HepG2 (cell line): Measurements from ENCODE around the gene SGTB. TPM values are rescaled to one million over a fixed set of nuclear protein-coding genes. Genes with fewer than 3 reads are reported as not detected.

ENCODE experiments used
- BRCA1 ChIP-seq: sonication (generic); formaldehyde crosslinking; IDR thresholded peaks from 2 replicates; pipeline ENCODE4 v1.4.0; 2020; ENCODE audit warnings: missing genetic modification reagents
- CHD2 ChIP-seq: IDR thresholded peaks from 2 replicates; pipeline ENCODE4 v1.6.1; 2011; ENCODE audit warnings: low read depth, low read length, improper control_type of control experiment
- ETV6 ChIP-seq: sonication (generic); formaldehyde crosslinking; conservative IDR thresholded peaks from 2 replicates; pipeline ENCODE4 v1.4.0; 2020; ENCODE audit warnings: missing genetic modification reagents
- FOXK1 ChIP-seq: sonication (generic); formaldehyde crosslinking; IDR thresholded peaks from 2 replicates; pipeline ENCODE4 v1.4.0; 2020; ENCODE audit warnings: low read depth, missing genetic modification reagents, borderline replicate concordance
- GABPA ChIP-seq, 2 experiments: IDR thresholded peaks; 2 replicates each; pipeline ENCODE4 v1.6.1; 2011 to 2016; ENCODE audit warnings: low read depth in 2 of 2, low read length in 1 of 2, missing biosample characterization in 1 of 2, missing genetic modification characterization in 1 of 2
- HNRNPLL ChIP-seq: fragments of 200-400 bp; formaldehyde crosslinking; IDR thresholded peaks from 2 replicates; pipeline ENCODE4 v1.6.1; 2017; ENCODE audit warnings: mild to moderate bottlenecking, low read depth, low read length; ENCODE audit not compliant: poor library complexity, severe bottlenecking
- HOXA7 ChIP-seq: sonication (generic); formaldehyde crosslinking; IDR thresholded peaks from 2 replicates; pipeline ENCODE4 v1.8.1; 2022; ENCODE audit warnings: mild to moderate bottlenecking, missing genetic modification reagents, moderate library complexity
- PBX2 ChIP-seq: IDR thresholded peaks from 2 replicates; pipeline ENCODE4 v1.6.1; 2016; ENCODE audit warnings: control low read depth
- RFX3 ChIP-seq: IDR thresholded peaks from 2 replicates; pipeline ENCODE4 v1.6.1; 2016; ENCODE audit warnings: missing biosample characterization, missing genetic modification reagents
- RFXAP ChIP-seq: sonication (generic); formaldehyde crosslinking; IDR thresholded peaks from 2 replicates; pipeline ENCODE4 v1.4.0; 2020; ENCODE audit warnings: missing genetic modification reagents, borderline replicate concordance
- SMARCE1 ChIP-seq: fragments of 450-650 bp; IDR thresholded peaks from 2 replicates; pipeline ENCODE4 v1.6.1; 2017; ENCODE audit warnings: borderline replicate concordance
- SOX13 ChIP-seq, 3 experiments: fragments of 450-650 bp in 1 of 3; sonication (generic) in 1 of 3; formaldehyde crosslinking in 1 of 3; IDR thresholded peaks in 2 of 3; conservative IDR thresholded peaks in 1 of 3; 2 replicates each; pipeline versions ENCODE4 v1.5.0 to v1.6.1; 2016 to 2020; ENCODE audit warnings: antibody characterized with exemption in 1 of 3, mild to moderate bottlenecking in 1 of 3, missing compliant biosample characterization in 1 of 3, missing genetic modification reagents in 1 of 3, moderate library complexity in 1 of 3
- SP140L ChIP-seq: sonication (generic); formaldehyde crosslinking; IDR thresholded peaks from 2 replicates; pipeline ENCODE4 v1.4.0; 2020; ENCODE audit warnings: missing genetic modification reagents, borderline replicate concordance
- TBX2 ChIP-seq: sonication (generic); formaldehyde crosslinking; IDR thresholded peaks from 2 replicates; pipeline ENCODE4 v1.5.0; 2020; ENCODE audit warnings: missing genetic modification reagents, mild to moderate bottlenecking, borderline replicate concordance
- TERF1 ChIP-seq: sonication (generic); formaldehyde crosslinking; IDR thresholded peaks from 2 replicates; pipeline ENCODE4 v1.8.0; 2022; ENCODE audit warnings: mild to moderate bottlenecking, missing genetic modification reagents, moderate library complexity
- U2AF1 ChIP-seq: fragments of 200-400 bp; formaldehyde crosslinking; optimal IDR thresholded peaks from 2 replicates; pipeline ENCODE3; 2017; ENCODE audit warnings: mild to moderate bottlenecking, low read depth, low read length
- YEATS4 ChIP-seq: sonication (generic); formaldehyde crosslinking; IDR thresholded peaks from 2 replicates; pipeline ENCODE4 v1.4.0; 2020; ENCODE audit warnings: missing genetic modification reagents, borderline replicate concordance
- ZNF143 ChIP-seq: sonication (generic); formaldehyde crosslinking; IDR thresholded peaks from 2 replicates; pipeline ENCODE4 v1.4.0; 2020; ENCODE audit warnings: missing genetic modification reagents
- ZNF543 ChIP-seq: sonication (generic); formaldehyde crosslinking; IDR thresholded peaks from 2 replicates; pipeline ENCODE4 v1.4.0; 2020; ENCODE audit warnings: mild to moderate bottlenecking, missing genetic modification reagents
- ZNF660 ChIP-seq: sonication (generic); formaldehyde crosslinking; IDR thresholded peaks from 2 replicates; pipeline ENCODE4 v1.5.1; 2020; ENCODE audit warnings: mild to moderate bottlenecking, low read depth, missing genetic modification reagents, borderline replicate concordance
- ZNF749 ChIP-seq: sonication (generic); formaldehyde crosslinking; IDR thresholded peaks from 2 replicates; pipeline ENCODE4 v1.8.0; 2022; ENCODE audit warnings: mild to moderate bottlenecking, missing genetic modification reagents, moderate library complexity, borderline replicate concordance
- ZSCAN12 ChIP-seq: sonication (generic); formaldehyde crosslinking; IDR thresholded peaks from 2 replicates; pipeline ENCODE4 v1.9.0; 2021; ENCODE audit warnings: mild to moderate bottlenecking, missing genetic modification reagents
- polyA plus RNA-seq, 8 experiments: library from polyadenylated mRNA; depleted of rRNA in 3 of 8; stranded (reverse) in 7 of 8; unstranded in 1 of 8; fragments of >200 nt; fragmentation: Illumina TruSeq in 4 of 8; extraction: Trizol in 4 of 8; gene quantifications; 2 replicates each; pipeline versions ENCODE4 v1.2.1 to v1.2.3, GENCODE V29; 2011 to 2016; ENCODE audit warnings: low read depth in 4 of 8, missing spikeins in 1 of 8, mixed read lengths in 1 of 8; ENCODE audit not compliant: insufficient read depth in 1 of 8
- total RNA-seq, 5 experiments: library from RNA; depleted of rRNA; stranded (reverse); fragments of >200 nt; fragmentation: Illumina TruSeq; extraction: Trizol; gene quantifications; 2 replicates each; pipeline ENCODE4 v1.2.3, GENCODE V29; 2016; ENCODE audit warnings: low read depth in 1 of 5
- TF ChIP-seq, protein P1 (sequence below): sonication (generic); formaldehyde crosslinking; IDR thresholded peaks from 2 replicates; pipeline ENCODE4 v1.8.1; 2023; ENCODE audit warnings: mild to moderate bottlenecking, moderate library complexity, missing genetic modification reagents
- TF ChIP-seq, protein P2 (sequence below): sonication (generic); formaldehyde crosslinking; IDR thresholded peaks from 2 replicates; pipeline ENCODE4 v1.4.0; 2020; ENCODE audit warnings: missing genetic modification reagents

SGTB gene
- total and polyA plus RNA-seq, 2 of the 13 experiments (the other 11 are each of a cell fraction or from before 2014, with no cell fraction given) = 5.2 to 11.2 TPM

GRCh38 chr5:65624571-65625555 is 97.0 kb downstream of the SGTB start, which contains the start of the genes SHLD3 and TRAPPC13 (continued):
- TF ChIP-seq YEATS4 (CRISPR knock-in tag) (no peak; the same call in 1 of the 2 replicates), GABPA (IDR thresholded peaks at IDR 0.05; ENCODE audit: low read depth, low read length) (peak; percentile 62), GABPA (CRISPR knock-in tag; IDR thresholded peaks at IDR 0.05; ENCODE audit: low read depth) (peak; percentile 94), SP140L (CRISPR knock-in tag) (no peak), ZNF749 (CRISPR knock-in tag) (no peak), BRCA1 (CRISPR knock-in tag) (no peak), U2AF1 (no peak), CHD2 (no peak), SOX13 (IDR thresholded peaks at IDR 0.05) (no peak), SOX13 (CRISPR knock-in tag; conservative IDR thresholded peaks at IDR 0.05 in 1 of 2, IDR thresholded peaks at IDR 0.05 in 1 of 2) (0 out of 4 replicates have a peak, but pooled peaks of 1 of the 2 experiments have one; percentile 5), ZNF660 (no peak), ETV6 (CRISPR knock-in tag) (no peak), TBX2 (CRISPR knock-in tag) (no peak), TERF1 (CRISPR knock-in tag) (no peak), PBX2 (CRISPR knock-in tag) (no peak), RFXAP (CRISPR knock-in tag) (no peak), HOXA7 (CRISPR knock-in tag) (no peak), FOXK1 (peak; percentile 73; the same call in 1 of the 2 replicates), RFX3 (no peak), SMARCE1 (no peak), ZSCAN12 (CRISPR knock-in tag) (no peak), HNRNPLL (no peak), ZNF543 (CRISPR knock-in tag) (no peak), ZNF143 (CRISPR knock-in tag) (peak; percentile 86)
- TF ChIP-seq, protein P1, sequence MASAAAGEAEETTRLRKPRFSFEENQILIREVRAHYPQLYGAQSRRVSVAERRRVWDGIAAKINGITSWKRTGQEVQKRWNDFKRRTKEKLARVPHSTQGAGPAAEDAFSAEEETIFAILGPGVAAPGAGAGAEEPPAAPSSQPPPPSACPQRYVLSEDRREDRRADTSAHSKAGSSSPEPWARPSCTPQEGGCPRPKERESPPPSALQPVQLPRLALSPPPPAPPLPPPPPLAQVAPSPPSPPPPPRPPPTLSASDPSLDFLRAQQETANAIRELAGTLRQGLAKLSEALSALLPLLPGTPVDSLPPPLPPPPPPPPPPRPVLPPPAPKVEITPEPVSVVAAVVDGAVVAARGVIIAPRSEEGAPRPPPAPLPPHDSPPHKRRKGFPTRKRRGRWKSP (CRISPR knock-in tag) = no peak
- TF ChIP-seq, protein P2, sequence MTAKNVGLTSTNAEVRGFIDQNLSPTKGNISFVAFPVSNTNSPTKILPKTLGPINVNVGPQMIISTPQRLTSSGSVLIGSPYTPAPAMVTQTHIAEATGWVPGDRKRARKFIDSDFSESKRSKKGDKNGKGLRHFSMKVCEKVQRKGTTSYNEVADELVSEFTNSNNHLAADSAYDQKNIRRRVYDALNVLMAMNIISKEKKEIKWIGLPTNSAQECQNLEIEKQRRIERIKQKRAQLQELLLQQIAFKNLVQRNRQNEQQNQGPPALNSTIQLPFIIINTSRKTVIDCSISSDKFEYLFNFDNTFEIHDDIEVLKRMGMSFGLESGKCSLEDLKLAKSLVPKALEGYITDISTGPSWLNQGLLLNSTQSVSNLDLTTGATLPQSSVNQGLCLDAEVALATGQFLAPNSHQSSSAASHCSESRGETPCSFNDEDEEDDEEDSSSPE (CRISPR knock-in tag) = no peak
